Astrocyte (in vitro differentiated cells and primary cell): ENCODE data around the gene MAT2A. TPM values are rescaled to one million over a fixed set of nuclear protein-coding genes. Genes with fewer than 3 reads are reported as not detected.
"Not testable (repeated sequence)": the region's sequence is repeated elsewhere in the genome, so short reads cannot be mapped to it uniquely, and the experiment has no call there.

Experiments used
- DNase-seq: peaks from one replicate; pipeline ENCODE4 v3.0.0-alpha.2; 2010; ENCODE audit warnings: low read depth
- FAIRE-seq: peaks from 2 replicates; lab custom pipeline; 2011; peaks lifted over from hg19 to GRCh38; lab: Jason Lieb, UNC
- H2AFZ ChIP-seq: 2 replicates; pipeline ENCODE4 v1.6.0; 2012; ENCODE audit warnings: low read depth, low read length, inconsistent platforms
- H3K27ac ChIP-seq: 2 replicates; pipeline ENCODE4 v1.5.1; 2011; ENCODE audit warnings: low read depth, low read length, inconsistent platforms
- H3K27me3 ChIP-seq: 2 replicates; pipeline ENCODE4 v1.6.0; 2011; ENCODE audit warnings: low read length, inconsistent platforms; ENCODE audit not compliant: insufficient read depth
- H3K36me3 ChIP-seq: 2 replicates; pipeline ENCODE4 v1.5.1; 2011; ENCODE audit warnings: low read length, inconsistent platforms; ENCODE audit not compliant: insufficient read depth
- H3K4me1 ChIP-seq: 2 replicates; pipeline ENCODE4 v1.5.1; 2011; ENCODE audit warnings: low read length, inconsistent platforms; ENCODE audit not compliant: insufficient read depth
- H3K4me2 ChIP-seq: 2 replicates; pipeline ENCODE4 v1.6.0; 2012; ENCODE audit warnings: low read length, inconsistent platforms
- H3K4me3 ChIP-seq: 2 replicates; pipeline ENCODE4 v1.5.1; 2011; ENCODE audit warnings: low read depth, mild to moderate bottlenecking, low read length, inconsistent platforms; ENCODE audit not compliant: insufficient read depth
- H3K79me2 ChIP-seq: 2 replicates; pipeline ENCODE4 v1.6.0; 2012; ENCODE audit warnings: mild to moderate bottlenecking, low read length, inconsistent platforms; ENCODE audit not compliant: insufficient read depth
- H3K9ac ChIP-seq: 2 replicates; pipeline ENCODE4 v1.6.0; 2012; ENCODE audit warnings: mild to moderate bottlenecking, low read length, inconsistent platforms
- H3K9me3 ChIP-seq: 2 replicates; pipeline ENCODE4 v1.5.1; 2012; ENCODE audit warnings: low read depth, mild to moderate bottlenecking, low read length, inconsistent platforms; ENCODE audit not compliant: insufficient read depth
- H4K20me1 ChIP-seq: 2 replicates; pipeline ENCODE4 v1.6.0; 2012; ENCODE audit warnings: low read length, inconsistent platforms; ENCODE audit not compliant: insufficient read depth
- H3K27ac Mint-ChIP-seq: one replicate; pipeline ENCODE4 v1.8.0; 2021; ENCODE audit warnings: mild to moderate bottlenecking, mixed read lengths; ENCODE audit not compliant: unreplicated experiment
- H3K27me3 Mint-ChIP-seq: one replicate; pipeline ENCODE4 v1.8.0; 2021; ENCODE audit warnings: low read depth, mixed read lengths; ENCODE audit not compliant: unreplicated experiment
- H3K36me3 Mint-ChIP-seq: one replicate; pipeline ENCODE4 v1.8.0; 2021; ENCODE audit warnings: low read depth, mixed read lengths; ENCODE audit not compliant: unreplicated experiment
- H3K4me1 Mint-ChIP-seq: one replicate; pipeline ENCODE4 v1.8.0; 2021; ENCODE audit warnings: low read depth, mixed read lengths; ENCODE audit not compliant: unreplicated experiment
- H3K4me3 Mint-ChIP-seq: one replicate; pipeline ENCODE4 v1.8.0; 2021; ENCODE audit warnings: mild to moderate bottlenecking, moderate library complexity, mixed read lengths; ENCODE audit not compliant: unreplicated experiment
- H3K9me3 Mint-ChIP-seq: one replicate; pipeline ENCODE4 v1.8.0; 2021; ENCODE audit warnings: mild to moderate bottlenecking, mixed read lengths; ENCODE audit not compliant: unreplicated experiment
- EZH2 ChIP-seq: IDR thresholded peaks from 2 replicates; pipeline ENCODE4 v1.6.1; 2012; ENCODE audit warnings: mild to moderate bottlenecking, low read length, inconsistent platforms; ENCODE audit not compliant: insufficient read depth
- total RNA-seq: library from RNA; stranded (reverse); gene quantifications from 2 replicates; pipeline ENCODE4 v1.2.1, GENCODE V29; 2021
- TF ChIP-seq, protein P1 (sequence below): IDR thresholded peaks from 2 replicates; pipeline ENCODE4 v1.5.1; 2011; ENCODE audit warnings: low read depth, mild to moderate bottlenecking, inconsistent platforms, low read length, moderate library complexity; ENCODE audit not compliant: insufficient read depth

Gene MAT2A
- total RNA-seq, 1 donor from 2014 or later = 180 TPM

GRCh38 chr2:85558160-85558559 lies 19.2 kb downstream of the MAT2A start:
- H3K27ac Mint-ChIP-seq = no peak overlapping the region
- DNase-seq (no peak), FAIRE-seq (no peak)
- Histone ChIP-seq H3K4me3 (no peak overlapping the region), H3K27me3 (no peaks in the 10 kb centered on the region), H3K9ac (no peak overlapping the region), H3K27ac (no peak overlapping the region), H2AFZ (no peak overlapping the region), H3K9me3 (no peaks in the 10 kb centered on the region), H4K20me1 (peaks cover 30% of the 10 kb centered on the region), H3K4me1 (peaks cover 9% of the 10 kb centered on the region), H3K79me2 (peaks cover 45% of the 10 kb centered on the region), H3K4me2 (no peak overlapping the region), H3K36me3 (peaks cover 26% of the 10 kb centered on the region)
- H3K4me3 Mint-ChIP-seq = no peak overlapping the region
- no peak for TF ChIP-seq EZH2
- TF ChIP-seq, protein P1, sequence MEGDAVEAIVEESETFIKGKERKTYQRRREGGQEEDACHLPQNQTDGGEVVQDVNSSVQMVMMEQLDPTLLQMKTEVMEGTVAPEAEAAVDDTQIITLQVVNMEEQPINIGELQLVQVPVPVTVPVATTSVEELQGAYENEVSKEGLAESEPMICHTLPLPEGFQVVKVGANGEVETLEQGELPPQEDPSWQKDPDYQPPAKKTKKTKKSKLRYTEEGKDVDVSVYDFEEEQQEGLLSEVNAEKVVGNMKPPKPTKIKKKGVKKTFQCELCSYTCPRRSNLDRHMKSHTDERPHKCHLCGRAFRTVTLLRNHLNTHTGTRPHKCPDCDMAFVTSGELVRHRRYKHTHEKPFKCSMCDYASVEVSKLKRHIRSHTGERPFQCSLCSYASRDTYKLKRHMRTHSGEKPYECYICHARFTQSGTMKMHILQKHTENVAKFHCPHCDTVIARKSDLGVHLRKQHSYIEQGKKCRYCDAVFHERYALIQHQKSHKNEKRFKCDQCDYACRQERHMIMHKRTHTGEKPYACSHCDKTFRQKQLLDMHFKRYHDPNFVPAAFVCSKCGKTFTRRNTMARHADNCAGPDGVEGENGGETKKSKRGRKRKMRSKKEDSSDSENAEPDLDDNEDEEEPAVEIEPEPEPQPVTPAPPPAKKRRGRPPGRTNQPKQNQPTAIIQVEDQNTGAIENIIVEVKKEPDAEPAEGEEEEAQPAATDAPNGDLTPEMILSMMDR = no peak
- no peaks in the 10 kb centered on the region for H3K27me3 Mint-ChIP-seq
- H3K36me3 Mint-ChIP-seq = peaks cover 7% of the 10 kb centered on the region
- H3K4me1 Mint-ChIP-seq = peaks cover 7% of the 10 kb centered on the region
- no peaks in the 10 kb centered on the region for H3K9me3 Mint-ChIP-seq

DNA sequence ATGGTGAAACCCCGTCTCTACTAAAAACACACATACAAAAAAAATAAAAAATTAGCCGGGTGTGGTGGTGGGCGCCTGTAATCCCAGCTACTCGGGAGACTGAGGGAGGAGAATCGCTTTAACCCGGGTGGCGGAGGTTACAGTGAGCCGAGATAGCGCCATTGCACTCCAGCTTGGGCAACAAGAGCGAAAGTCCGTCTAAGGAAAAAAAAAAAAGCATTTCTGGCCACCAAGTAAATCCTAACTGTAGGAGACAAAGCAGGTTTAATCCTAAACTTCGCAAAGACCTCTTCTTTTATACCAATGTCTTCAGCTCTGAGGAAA lies 21.4 kb downstream of the MAT2A start:
- peak overlapping the region; percentile 93 for H2AFZ ChIP-seq
- H3K79me2 ChIP-seq = peaks cover 45% of the 10 kb centered on the region
- H3K27me3 Mint-ChIP-seq, H3K27ac Mint-ChIP-seq, FAIRE-seq, H3K36me3 Mint-ChIP-seq, H3K9me3 Mint-ChIP-seq, H3K9me3 ChIP-seq, H3K27ac ChIP-seq, DNase-seq, H3K27me3 ChIP-seq, H3K4me1 ChIP-seq: not testable (repeated sequence)
- H3K4me2 ChIP-seq = peak overlapping the region; percentile 90
- H3K36me3 ChIP-seq = peaks cover 13% of the 10 kb centered on the region
- H3K4me3 ChIP-seq = peak overlapping the region; percentile 79
- peak overlapping the region; percentile 87 for H3K9ac ChIP-seq
- peaks cover 30% of the 10 kb centered on the region for H4K20me1 ChIP-seq
- Mint-ChIP-seq H3K4me3 (peak overlapping the region; percentile 96), H3K4me1 (peaks cover 12% of the 10 kb centered on the region)

- Mint-ChIP-seq H3K27me3 (no peaks in the 10 kb centered on the region), H3K27ac (peak overlapping the region; percentile 81), H3K4me3 (peak overlapping the region; percentile 96), H3K9me3 (no peaks in the 10 kb centered on the region), H3K36me3 (no peaks in the 10 kb centered on the region), H3K4me1 (peaks cover 12% of the 10 kb centered on the region)
- Histone ChIP-seq H3K9ac (peak overlapping the region; percentile 87), H3K27me3 (no peaks in the 10 kb centered on the region), H2AFZ (peak overlapping the region; percentile 93), H3K4me1 (peaks cover 9% of the 10 kb centered on the region), H3K4me3 (peak overlapping the region; percentile 79), H4K20me1 (peaks cover 28% of the 10 kb centered on the region), H3K27ac (peak overlapping the region; percentile 22), H3K9me3 (no peaks in the 10 kb centered on the region), H3K79me2 (peaks cover 45% of the 10 kb centered on the region), H3K4me2 (peak overlapping the region; percentile 90), H3K36me3 (peaks cover 10% of the 10 kb centered on the region)
- no peak for DNase-seq
- no peak for FAIRE-seq
- no peak for TF ChIP-seq EZH2
- TF ChIP-seq, protein P1 = no peak
Observed at GRCh38 chr2:85560812-85561279, 21.9 kb downstream of the MAT2A start.
